HG03442 (cell line): Measurements from ENCODE around the gene SAMD4A.
A peak's percentile ranks its signal among the peaks of the same experiment; 100 is the strongest.

ENCODE experiments used
- ATAC-seq: cut with Tn5 transposase; IDR thresholded peaks from one replicate; pipeline ENCODE4 v1.9.1; 2021; ENCODE audit warnings: mild to moderate bottlenecking, moderate library complexity; ENCODE audit not compliant: unreplicated experiment

The SAMD4A gene

DNA sequence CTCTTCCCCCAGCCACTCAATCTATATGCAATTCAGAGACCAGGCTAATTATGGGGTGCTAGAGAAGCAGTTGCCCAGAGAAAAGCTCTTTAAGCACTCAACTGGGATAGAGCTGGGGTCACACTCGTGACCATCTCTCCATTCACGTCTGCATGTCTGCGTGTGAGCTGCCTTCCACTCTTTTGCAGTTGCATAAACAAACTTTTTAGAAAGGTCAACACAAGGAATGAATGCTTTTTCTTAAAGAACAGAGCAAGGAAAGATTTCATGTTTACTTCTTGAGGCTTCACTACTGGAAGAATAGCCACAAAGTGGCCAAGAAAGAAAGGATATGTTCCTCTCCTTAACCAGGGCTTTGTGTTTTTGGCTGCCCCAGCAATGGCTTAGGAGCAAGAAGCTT lies 151.1 kb downstream of the SAMD4A start:
- no peak for ATAC-seq

DNA sequence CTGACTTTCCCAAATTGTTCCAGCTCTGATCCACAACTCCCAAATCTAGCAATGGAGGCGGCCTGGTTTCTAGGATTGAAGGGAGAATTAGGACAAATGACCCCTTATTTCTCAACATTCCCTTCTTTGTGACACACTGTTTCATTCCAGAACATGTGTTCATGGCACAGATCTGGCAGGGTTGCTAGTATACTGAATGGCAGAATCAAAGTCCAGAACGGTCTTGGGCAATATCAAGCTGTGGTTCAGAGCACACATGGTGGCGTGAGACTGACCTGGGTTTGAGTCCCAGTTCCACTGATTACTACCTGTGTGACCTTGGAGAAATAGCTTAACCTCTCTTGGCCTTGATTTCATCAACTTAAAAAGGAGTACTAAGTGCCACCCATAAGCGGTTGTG lies 152.5 kb downstream of the SAMD4A start:
- no peak for ATAC-seq

DNA sequence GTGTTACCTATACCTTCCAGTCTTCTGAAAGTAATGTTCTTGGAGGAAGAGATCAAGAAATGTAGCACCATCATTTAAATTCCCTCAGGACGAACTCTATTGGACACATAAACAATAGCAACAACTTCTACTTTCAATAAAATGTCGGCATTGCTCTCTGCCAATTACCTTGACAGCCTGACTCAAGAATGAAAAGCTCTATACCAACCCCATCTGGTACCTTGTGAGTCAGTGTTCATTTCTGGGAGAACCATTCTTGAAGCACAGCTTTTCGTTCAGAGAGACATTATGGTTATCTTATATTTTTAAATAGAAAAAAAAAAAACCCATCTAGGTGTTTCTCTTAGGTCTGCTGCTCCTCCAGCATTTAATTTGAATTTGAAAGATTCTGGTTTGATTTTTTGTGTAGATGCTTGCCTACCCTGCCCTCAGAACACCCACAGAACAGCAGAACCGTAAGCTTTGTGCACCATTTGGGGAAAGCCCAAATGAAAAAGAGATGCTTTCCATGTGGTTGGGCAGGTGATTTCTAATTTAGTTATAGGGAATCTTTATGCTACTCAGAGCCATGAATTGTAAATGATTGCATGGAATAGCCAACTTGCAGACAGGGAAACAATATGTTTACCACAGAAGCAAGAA lies 156.0 kb downstream of the SAMD4A start:
- ATAC-seq: no peak

DNA sequence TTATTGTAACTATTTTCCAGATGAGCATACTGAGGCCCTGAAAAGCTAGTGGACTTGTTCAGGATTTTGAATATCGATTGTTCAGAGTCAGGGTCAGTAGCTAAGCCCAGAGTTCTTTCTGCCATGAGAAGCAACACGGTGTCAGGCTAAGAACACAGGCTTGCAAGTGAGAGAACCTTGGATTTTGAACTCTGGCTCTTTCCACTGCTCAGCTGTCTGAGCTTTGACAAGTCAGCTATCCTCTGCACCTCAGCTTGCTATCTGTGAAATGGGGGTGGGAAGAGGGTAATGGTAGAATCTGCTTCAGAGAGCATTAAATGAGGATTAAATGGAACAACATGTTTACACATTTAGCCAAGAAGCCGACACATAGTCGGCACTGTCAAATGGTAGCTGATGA lies 157.2 kb downstream of the SAMD4A start:
- ATAC-seq: no peak

DNA sequence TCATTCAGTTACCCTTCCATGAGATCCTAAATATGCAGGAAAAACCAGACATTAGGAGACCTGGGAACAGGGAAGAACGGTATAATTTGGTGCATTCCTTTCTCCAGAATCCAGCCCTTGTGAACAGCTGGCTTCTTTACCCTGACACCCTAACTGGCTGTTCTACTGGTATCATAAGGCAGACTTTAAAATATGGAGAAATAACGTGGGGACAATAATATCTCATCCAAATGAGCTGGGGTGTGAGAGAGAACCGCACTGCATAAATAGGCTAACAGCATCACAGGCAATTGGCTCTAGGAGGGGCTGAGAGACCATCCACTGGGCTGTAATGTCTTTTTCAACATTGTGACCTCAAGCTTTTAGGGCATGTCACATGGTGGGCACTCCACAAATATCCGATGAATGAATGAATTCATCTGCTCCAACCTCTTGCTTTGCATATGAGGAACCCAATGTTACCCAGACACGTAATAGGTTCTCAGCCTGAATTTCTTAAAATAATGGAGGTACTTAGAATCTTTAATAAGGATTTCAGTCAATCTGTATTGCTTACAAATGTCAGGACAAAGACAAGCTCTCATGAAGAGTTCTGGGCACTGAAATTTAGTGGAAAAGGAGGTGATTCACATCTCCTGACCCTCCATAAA lies 157.9 kb downstream of the SAMD4A start:
- no peak for ATAC-seq

DNA sequence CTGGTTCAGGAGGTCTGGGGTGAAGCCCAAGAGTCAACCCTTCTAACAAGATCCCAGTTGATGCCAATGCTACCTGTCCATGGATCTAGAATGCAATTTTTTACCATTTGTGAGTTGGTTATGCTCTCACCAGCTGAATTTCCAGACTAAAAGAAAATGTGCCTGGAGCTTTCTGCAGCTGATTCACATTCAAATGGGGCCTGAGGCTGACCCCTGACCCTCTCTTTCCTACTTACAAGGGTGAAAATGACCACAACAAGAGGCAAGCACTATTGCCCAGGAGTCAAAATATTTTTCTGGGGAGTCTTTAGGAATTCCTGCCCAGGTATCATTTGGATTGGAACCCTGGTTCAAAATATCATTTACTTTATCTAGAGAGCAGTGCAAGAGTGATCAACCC lies 159.1 kb downstream of the SAMD4A start:
- ATAC-seq: no peak

DNA sequence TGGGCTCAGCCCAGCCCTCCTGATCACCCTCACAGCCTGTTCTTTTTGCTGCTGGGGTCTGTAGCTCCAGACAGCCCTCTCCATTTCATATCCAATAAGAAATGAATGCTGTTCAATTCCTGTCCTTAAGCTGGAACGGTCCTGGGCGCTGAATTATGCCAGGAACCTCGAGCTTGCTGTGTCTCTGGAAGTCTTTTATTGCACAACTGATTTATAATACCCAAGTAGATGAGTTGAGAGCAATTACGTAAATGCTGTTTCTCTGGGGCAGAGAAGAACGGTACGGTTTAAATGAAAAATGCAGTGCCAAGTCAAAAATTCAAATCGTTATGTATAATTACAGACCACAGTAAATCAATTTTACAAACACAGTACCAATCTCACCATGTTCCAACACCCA lies 161.0 kb downstream of the SAMD4A start:
- no peak for ATAC-seq

DNA sequence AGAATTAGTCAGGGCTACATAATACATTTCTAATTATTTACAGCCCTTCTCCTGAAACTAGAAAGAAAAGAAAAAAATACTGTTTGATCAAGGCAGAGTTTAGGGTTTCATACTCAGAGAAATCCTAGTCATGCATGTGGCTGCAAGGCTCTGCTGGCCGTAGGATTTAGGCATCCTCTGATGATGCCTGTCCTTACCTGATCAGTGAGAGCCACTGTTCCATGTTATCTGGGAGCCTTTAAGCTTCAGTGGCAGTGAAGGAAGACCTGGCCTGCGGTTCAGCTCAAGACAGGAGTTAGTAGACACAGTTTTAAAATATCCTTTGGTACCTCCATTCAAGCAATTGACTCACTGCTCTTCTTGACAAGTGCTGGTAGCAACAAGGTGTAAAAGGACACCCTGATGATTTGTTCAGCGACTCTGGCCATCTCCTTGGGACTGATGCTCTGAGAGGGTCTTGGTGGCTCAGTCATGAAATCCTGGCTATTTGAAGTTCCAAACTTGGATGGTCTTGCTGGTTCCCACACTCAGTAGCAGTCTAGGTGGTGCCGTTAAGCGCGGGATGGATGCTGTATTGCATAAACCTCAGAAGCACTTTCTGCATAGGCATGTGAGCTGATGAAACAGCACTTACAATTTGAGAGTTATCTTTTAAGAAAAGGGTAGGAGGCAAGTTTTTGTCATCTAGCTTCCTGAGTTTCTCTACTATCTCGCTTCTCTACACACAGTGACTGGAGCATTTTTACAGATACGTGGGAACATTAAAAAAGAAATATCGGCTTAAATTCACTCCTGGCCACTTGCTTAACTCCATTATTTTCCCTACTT lies 162.0 kb downstream of the SAMD4A start:
- ATAC-seq: no peak

DNA sequence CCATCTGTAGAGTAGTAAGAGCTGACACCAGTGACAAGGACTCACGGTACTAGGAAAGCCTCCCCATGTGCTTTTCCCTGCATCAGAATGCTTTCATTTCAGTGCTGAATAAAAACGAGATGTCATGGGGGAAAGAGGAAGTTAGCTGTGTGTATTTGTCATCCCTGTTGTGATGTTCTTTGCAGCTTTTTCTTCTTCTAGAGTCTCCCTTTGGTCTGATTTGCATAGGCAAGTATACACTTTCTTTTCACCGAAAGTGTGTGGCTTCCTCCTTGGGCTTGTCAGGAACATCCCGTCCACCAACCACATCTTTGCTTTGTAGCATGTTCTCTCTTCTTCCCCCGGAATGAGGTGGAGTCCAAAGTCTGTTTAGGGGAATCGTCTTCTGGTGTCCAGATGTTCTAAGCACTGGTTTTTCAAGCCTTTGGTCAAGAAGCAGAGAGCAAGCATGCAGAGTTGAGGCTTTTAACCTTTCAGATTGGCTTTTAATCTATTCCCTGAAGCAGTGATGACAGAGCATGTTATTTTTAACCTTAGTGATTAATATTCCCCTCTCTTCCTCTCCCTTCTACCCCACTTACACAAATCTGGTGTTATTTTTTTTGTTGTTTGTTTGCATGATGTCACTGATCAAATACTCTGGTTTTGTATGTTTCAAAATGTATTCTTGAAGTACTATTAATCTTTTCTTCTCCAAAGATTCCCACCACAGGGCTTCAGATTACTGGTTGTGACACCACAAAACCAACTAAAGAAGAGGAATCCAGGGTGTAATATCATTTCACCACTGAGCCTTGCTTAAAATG lies 163.4 kb downstream of the SAMD4A start:
- ATAC-seq: peak; percentile 96

DNA sequence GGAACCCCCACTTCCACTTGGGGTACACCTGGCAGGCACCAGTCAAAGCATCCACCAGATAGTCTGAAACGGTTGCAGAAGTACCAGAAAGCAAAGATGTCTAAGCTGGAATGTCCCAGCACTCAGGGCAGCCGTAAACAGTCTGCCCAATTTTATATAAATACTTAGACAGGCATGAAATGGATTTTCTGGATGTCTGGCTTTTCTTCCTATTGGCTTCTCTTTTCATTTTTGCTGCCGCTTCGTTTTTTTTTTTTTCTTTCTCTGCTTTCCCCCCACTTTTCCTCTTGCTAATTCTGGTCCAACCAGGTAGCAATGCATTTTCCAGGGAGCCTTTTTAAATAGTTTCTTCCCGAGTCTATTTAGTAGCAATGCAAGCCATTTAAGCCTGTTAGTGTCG lies 168.0 kb downstream of the SAMD4A start:
- ATAC-seq: no peak

DNA sequence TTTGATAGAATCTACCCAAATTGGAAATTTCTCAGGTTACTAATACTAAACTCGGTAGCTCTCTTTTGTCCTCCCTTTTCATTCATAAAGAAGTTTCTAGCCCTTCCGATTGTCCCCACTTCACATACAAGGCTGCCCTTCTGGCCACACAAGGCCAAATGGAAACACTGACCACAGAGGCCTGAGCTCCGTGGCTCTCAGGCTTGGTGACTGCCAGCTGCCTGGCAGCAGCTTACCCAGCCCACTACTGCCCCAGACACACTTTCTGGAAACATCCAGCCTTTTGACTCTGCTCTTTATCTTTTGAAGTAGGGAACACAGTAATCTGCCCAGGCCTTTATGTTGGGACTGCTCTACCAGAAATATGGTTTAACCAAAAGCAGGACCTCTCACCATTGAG lies 168.5 kb downstream of the SAMD4A start:
- ATAC-seq: no peak

DNA sequence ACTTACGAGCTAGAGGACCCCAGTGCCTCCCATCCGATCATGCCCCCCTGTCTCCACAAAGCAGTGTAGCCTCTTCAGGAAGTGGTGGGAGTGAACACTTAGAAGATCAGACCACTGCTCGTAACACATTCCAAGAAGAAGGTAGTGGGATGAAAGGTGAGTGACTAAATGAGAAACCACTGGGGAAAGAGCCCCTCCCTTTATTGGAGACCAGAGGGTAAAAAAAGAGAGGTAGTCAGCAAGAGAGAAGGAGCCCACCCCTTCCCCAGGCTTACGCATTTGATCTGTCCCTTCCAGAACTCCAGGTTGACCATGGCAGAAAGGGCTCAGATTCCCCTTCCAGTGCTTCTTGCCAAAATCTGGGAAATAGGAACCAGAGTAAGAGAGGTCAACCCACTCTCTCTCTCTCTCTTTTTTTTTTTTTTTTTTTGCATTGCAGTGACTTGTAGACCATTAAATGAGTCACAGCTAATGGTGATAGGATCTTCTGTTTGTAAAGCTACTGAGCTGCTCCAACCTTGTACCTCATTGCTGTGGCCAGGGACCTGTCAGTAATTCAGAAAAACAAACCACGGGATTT lies 170.3 kb downstream of the SAMD4A start:
- no peak for ATAC-seq

DNA sequence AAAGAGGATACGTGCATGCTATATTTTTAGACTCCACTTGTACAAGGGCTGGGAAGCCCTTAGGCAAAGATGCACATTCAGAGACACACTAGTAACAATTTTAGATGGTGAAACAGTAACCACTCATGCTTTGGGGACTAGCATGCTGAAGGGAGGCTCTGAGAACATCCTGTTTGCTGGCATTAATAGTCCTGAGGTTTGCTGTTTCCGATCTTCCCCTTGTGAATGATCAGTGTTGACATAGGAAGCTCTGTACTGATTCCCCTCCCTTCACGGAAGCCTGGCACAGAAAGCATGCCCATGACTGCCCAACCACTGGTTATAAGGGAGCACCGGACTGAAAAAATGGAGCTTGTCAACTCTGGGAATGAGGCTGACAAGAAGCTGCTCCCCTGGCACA lies 171.1 kb downstream of the SAMD4A start:
- no peak for ATAC-seq

DNA sequence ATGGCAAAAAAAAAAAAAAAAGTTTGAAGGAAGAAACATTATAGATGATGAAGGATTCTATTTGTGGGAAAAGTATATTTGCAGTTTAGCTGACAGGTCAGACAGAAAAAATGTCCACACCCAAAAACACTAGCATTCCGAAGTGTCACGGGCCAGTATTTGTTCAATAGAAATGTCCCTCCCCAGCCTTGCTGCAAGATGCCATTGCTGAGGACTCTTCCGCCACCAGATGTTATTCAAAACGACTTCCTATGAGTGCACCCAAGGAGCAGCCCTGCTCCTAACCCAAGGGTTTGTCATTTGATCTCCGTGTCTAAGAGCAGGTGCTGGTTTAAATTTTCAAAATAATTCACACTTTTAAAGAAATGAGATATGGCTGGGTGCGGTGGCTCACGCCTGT lies 172.6 kb downstream of the SAMD4A start:
- no peak for ATAC-seq

DNA sequence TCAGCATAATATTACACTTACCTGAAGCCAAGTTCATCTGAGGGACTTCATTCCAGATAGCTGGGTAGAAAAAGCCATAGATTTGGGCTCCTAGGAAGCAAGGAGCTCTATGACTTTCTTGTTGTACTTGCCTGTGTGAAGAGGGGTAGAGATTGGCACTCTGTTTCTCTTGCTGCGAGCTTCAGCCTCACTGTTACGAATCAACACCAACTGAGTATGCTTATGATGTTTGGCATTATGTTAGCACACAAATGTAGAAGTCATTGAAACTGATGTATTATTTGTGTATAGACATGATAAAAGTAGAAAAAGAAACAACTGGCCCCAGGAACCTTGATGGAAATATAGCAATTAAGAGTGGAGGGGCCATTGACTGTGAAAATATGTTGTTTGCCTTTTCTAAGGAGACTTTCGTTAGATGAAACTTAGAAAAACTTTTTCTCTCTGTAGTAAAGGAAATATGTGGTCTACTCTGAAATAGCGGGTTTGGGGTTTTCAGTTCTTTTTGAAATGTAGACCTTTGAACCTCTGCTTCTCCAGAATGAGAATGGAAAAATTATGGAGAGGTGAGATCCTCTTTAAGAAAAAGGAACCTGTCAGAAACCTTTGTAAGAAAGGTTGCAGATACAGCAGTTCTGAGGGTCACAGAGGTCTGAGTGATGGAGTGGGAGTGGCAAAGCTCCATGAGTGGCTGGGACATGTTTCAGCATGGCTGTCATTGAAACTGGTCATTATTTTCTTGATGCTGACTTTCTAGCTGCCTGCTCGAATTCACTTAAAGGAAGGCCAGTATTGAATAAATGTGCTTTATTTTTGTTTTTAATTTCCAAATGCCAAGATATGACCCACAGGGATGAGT lies 175.8 kb downstream of the SAMD4A start:
- ATAC-seq: no peak

DNA sequence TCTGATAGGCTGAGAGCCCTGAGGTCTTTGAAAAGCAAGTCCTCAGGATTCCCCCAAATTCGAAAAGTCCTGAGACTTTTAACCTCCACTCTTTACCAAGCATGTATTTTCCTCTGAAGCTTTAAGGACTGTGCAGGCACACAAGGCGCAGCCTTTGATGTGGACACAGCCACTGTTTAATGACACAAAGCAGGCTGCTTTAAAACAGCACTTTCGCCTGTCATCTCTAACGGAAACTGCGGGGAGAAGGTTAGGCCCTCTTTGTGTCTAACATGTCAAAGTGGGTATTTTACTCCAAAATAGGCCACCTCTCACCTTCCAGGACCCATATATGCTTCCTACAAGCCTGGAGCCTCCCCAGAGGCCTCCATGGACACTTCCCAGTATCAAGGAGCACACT lies 176.5 kb downstream of the SAMD4A start:
- ATAC-seq: no peak

DNA sequence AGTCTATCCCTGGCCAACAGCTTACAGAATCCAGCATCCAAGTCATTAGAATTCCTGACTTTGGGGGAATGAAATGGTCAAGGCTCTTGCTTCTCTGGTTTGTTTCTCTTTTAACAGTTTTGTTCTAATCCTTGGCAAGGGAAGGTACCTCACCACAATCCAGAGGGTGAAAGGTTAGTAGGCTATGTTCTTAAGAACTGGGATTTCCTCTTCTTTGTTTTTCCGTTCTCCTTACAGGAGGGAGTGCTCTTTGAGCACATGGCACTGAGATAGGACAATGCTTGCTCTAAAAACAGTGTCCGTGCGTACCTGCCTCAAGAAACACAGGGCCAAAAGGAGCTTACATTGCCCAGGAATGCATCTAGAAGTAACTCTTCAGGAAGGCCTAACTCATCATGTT lies 179.1 kb downstream of the SAMD4A start:
- ATAC-seq: no peak

DNA sequence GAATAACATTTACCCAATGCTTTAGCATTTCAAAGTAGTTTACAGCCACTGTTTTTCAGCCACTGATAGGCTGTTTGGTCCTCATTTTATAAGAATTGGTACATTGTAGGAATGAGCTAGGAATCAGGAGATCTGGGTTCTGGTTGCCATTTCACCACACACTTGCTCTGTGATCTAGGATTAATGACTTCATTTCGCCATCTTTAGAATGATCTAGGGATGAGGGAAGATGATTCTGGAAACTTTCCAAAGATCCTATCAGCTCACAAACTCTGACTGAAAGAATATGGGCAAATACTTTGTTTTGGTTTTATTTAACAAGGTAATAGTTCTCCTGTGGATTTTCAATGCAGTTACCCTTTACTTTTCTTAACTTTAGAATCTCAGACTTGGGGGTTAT lies 180.7 kb downstream of the SAMD4A start:
- no peak for ATAC-seq

DNA sequence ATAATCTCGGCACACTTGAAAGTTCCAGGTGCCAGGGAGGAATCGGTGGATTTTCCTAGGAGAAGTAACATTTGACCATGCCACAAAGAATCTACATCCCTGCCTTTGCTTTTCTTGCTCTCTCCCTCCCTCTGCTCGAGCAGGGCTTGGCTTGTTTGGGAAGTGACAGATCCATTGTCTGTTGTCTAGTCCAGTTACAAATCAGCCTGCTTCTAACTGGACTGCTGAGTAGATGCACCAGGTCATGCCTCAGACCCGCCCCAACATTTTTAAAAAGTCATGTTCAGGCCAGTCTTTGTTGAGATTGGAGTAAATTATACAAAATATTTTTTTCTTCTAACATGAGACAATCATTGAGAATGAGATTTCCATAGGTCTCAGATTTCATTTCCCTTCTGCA lies 182.3 kb downstream of the SAMD4A start:
- ATAC-seq: no peak

DNA sequence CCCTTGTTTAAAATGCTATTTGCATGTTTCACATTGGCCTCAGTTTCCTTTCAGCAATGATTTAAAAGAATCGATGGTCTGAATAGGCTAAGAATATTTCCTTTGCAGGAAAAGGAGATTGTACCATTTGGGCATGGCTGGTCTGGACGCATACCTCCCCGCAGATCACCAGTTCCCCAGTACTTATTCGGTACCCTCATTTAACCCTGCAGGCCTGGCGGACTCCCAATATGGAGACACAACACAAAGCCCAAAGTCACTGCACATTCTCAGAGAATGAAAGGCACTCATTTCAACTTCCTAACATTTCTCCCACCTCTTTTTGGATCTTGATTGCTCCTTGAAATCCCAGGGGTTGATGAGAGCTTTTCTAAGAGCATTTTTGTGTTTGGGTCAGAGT lies 182.8 kb downstream of the SAMD4A start:
- no peak for ATAC-seq
